ENCODE data around the gene ETV6. TPM values are rescaled to one million over a fixed set of nuclear protein-coding genes. Genes with fewer than 3 reads are reported as not detected.

Gene ETV6
- total RNA-seq, 1 experiment from 2014 or later, result 2.2 TPM

- DNase-seq (ENCODE audit: extremely low read depth, low read depth), result no peak
Observed at GRCh38 chr12:11688831-11689230, 39.4 kb downstream of the ETV6 start.

DNA sequence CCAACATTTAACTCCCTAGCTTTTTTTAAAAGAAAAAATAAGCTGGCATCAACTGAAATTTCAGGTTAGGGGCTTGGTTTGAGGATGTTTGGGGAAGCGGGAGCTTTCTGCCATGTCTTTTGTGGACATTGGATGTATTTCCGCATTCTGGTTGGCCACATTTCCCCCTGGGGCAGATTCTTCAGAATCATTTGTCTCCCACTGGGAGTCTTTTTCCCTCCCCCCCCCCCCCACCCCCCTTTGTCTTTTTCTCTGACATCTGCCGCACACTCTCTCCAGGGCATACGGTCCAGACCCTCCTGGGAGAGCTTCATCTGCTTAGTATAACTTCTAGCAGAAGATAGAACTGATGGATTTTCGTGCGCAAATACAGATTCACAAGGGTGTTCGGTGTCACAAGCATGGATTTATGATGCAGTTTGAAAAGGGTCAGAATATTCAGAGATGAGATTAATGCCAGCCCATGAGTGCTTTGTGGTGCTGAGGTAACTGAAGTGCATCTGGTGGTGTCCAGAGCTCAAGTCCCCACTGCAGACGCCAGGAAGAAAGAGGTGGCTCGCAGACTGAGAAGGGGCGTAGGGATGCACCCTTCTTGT lies 40.2 kb downstream of the ETV6 start:
- no peak for DNase-seq (ENCODE audit: extremely low read depth, low read depth)

- DNase-seq (ENCODE audit: extremely low read depth, low read depth), result no peak
Observed at GRCh38 chr12:11693067-11693466, 43.6 kb downstream of the ETV6 start.

DNA sequence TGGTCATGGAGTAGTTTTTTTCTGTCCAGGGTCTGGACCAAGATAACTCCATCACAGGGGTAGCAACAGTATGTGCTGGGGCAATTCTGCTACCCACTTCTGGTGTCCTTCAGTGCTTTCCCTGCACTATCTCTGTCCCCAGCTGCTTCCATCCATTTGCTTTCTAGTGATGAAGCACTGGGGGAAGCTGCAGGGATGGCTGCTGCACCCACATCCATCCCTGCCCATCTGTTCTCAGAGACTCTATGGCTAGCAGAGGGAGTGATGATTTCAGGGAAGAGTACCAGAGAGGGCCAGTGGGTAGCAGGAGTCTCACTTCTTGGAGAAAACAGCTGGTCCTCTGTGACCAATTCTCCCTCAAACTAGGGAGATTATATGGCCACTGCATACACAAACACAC lies 44.1 kb downstream of the ETV6 start:
- DNase-seq (ENCODE audit: extremely low read depth, low read depth), result no peak

DNA sequence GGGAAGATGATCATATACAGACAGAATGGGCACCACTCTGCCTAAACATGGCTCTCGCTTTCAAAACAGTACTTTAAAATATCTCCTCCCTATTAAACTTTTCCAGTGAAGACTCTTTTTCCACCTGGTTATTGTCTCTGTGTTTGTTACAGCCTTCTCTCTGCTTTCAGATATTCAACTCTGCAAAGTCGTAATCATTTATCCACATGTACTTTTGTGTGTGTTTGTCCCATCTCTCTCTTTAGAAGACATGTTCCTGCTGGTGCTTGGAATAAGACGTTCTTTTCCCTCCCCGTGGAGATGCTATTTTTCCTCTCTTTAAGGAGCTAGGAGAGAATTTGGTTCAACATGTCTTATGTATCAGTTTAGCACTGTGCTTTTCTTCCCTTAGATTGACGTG lies 45.1 kb downstream of the ETV6 start:
- DNase-seq (ENCODE audit: extremely low read depth, low read depth), result no peak

GRCh38 chr12:11695321-11695720 lies 45.8 kb downstream of the ETV6 start:
- no peak for DNase-seq (ENCODE audit: extremely low read depth, low read depth)

- no peak for DNase-seq (ENCODE audit: extremely low read depth, low read depth)
Observed at GRCh38 chr12:11696084-11696483, 46.6 kb downstream of the ETV6 start.

GRCh38 chr12:11697131-11697530 lies 47.7 kb downstream of the ETV6 start:
- DNase-seq (ENCODE audit: extremely low read depth, low read depth), result no peak

DNA sequence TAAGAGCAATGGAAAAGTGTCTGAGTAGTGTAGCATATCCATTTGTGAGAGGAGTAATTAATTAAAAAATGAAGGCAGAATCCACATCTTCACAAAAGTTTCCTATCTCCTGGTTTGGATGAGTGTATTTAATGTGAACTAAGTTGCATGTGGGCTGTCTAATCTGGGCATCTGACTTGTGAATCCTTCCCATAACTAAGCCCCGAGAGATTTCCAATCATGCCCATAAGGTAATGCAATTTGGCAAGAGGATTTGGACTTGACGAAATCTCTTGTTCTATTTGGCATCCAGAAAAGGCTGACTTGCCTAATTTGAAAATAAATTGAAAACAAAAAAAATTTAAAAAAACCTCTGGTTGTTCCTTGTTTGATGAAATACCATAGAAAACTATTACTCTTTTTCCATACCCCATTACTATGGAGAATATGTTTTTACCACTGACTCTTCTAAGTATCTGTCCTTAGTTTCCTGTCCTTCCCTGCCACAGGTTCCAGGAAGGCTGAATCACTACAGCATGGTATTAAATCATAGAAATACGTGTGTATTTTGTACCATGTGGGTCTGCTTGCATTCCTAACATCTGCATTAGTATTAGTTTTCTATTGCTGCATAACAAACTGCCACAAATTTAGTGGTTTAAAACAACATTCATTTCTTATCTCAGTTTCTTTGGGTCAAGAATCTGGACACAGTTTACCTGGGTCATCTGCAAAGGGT lies 48.4 kb downstream of the ETV6 start:
- no peak for DNase-seq (ENCODE audit: extremely low read depth, low read depth)

GRCh38 chr12:11698729-11699128 lies 49.3 kb downstream of the ETV6 start:
- DNase-seq (ENCODE audit: extremely low read depth, low read depth), result no peak

DNA sequence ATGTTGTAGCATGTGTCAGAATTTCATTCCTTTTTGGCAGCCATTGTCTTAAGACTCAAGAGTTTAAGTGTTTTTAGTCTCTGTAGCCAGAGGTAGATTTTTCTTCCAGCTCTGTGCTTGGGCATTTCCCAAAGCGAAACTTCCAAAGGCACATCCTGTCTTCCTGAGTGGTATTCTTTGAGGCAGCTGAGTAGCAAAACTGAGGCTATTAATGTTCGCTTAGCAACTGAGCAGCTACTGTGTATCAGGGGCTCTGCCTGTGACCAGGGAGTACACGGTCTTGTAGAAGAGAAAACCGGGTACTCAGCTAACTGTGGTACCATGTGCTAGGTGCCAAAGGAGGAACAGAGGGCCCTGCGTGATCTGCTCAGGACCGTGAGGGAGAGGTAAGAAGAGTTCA lies 52.0 kb downstream of the ETV6 start:
- DNase-seq (ENCODE audit: extremely low read depth, low read depth), result no peak

- DNase-seq (ENCODE audit: extremely low read depth, low read depth), result no peak
Observed at GRCh38 chr12:11702959-11703358, 53.5 kb downstream of the ETV6 start.

GRCh38 chr12:11703378-11703777 lies 53.9 kb downstream of the ETV6 start:
- DNase-seq (ENCODE audit: extremely low read depth, low read depth), result no peak

GRCh38 chr12:11704089-11704488 lies 54.6 kb downstream of the ETV6 start:
- DNase-seq (ENCODE audit: extremely low read depth, low read depth), result no peak

GRCh38 chr12:11705010-11705409 lies 55.5 kb downstream of the ETV6 start:
- no peak for DNase-seq (ENCODE audit: extremely low read depth, low read depth)

DNA sequence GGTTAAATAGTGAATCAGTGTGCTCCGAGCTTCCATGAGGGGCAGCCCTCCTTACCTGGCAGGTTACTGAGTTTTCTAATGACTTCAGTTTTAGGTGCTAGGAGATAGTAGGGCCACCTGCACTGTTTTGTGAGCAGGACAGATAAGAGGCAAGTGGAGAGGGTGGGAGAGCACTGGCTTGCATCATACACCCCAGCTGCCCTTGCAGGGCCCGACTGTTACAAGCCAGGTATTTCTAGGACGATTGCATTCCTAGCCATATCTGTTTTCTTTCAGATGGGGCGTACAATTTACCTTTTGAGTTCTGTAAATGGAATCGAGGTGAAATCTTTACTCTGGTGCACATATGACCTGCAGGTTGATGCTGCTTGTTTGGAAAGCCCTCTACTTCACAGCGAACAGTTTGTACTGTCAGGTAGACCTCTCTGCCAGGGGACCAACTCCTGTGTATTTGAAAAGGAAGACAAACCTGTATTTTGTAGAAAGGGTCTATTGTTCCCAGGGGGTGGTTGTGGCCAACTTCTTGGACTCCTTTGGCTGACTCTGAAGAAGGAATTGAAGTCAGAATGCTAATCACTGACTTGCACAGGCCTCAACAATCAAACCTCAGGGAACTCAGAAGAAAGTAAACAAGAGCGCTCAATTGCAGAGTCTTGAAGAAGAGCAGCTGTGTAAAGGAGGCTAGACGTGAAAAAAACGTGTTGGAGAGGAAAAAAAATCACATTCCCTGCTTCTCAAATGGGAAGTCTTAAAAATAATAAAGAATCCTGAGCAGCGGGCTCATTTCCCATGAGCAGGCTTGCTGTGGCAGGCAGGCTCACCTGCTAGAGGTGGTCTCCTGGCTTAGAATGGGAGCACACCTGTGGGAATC lies 57.3 kb downstream of the ETV6 start:
- no peak for DNase-seq (ENCODE audit: extremely low read depth, low read depth)

DNA sequence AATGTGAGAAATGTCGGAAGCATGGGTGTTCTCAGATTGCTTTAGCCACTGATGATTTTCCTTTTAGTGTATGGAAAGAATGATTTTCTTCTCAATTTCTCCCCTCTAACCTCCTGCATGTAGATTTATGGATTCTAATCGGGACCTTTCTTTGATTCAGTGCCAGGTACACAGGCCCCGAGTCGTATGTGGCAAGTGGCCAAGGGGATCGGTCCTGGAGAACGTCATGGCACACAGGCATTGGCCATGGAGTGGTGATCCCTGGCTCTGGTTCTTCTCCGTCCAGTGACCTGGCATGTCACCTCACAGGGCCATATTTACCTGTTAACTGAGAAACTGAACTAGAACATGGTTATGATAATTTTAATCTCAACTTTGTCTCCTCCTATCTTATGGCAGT lies 58.1 kb downstream of the ETV6 start:
- no peak for DNase-seq (ENCODE audit: extremely low read depth, low read depth)

DNA sequence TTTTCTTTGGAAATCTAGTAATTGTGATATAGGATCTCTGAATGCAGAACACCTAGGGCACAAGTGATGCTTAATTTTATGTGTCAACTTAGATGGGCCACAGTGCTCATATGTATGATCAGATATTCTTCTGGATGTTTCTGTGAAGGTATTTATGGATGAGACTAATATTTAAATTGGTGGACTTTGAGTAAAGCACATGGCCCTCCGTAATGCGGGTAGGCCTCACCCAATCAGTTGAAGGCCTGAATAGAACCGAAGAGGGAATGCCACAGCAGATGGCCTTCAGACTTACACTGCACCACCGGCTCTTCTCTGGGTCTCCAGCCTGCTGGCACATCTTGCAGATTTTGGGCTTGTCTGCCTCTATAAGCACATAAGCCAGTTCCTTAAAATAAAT lies 60.0 kb downstream of the ETV6 start:
- DNase-seq (ENCODE audit: extremely low read depth, low read depth), result no peak

- no peak for DNase-seq (ENCODE audit: extremely low read depth, low read depth)
Observed at GRCh38 chr12:11710431-11710830, 61.0 kb downstream of the ETV6 start.

DNA sequence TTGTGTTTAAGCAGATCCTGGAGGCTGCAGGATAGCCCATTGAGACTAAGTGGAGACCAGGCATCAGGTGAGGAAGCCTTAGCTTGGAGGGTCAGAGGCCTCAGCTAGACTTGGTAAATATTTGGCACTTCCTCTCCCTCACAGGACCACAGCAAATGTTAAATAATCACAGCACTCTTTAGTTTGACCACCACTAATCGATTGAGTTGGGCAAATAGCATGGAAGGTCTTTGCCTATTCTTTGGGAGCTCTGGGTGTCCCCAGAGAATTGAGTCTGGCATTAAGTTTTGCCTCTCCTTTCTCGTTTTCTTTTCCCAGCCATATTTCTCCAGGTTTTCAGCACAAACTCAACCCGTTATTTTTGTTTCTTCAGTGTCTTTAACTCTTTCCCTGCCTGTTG lies 61.4 kb downstream of the ETV6 start:
- no peak for DNase-seq (ENCODE audit: extremely low read depth, low read depth)

DNA sequence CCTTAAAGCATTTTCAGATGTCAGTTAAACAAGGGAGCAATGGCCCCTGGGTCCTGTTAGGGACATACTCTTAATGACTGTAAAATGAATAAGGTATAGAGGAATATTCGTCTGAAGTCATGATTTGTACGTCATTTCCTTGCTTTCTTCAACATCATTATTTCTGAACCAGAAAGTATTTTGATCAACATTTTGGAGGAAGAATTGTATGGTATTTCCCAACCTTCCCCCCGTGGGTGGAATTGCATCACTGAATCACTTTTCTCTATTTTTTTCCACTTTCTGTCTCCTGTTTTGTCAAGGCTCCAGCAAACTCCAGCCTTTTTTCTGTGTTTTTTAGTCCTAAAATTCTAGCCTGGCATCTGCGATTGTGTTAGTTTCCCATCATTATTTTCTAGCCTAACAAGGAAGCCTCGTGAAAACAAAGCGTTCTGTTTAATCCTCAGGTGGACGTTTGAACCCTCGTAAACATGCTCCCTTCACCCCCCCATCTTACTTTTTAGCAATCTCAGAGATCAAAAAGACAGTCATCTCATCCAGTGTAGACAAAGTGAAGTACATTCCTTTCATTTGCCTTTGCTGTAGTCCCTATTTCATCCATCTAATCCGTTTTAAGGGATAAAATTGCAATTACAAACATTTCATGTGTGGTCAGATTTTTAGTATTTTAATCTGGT lies 62.3 kb downstream of the ETV6 start:
- DNase-seq (ENCODE audit: extremely low read depth, low read depth), result no peak

Measured in NCI-H460 (cell line).